Retinal pigment epithelial cell (primary cell): Measurements from ENCODE around the gene ARF6.

Experiments used
- DNase-seq: peaks from one replicate; pipeline ENCODE4 v3.0.0-alpha.2; 2010; ENCODE audit warnings: low read depth
- H3K4me3 ChIP-seq: 2 replicates; pipeline ENCODE4 v1.5.1; 2011; ENCODE audit warnings: mild to moderate bottlenecking, low read length, control low read depth, moderate library complexity
- CTCF ChIP-seq: conservative IDR thresholded peaks from 2 replicates; pipeline ENCODE4 v1.5.1; 2011; ENCODE audit warnings: low read depth, low read length, control low read depth, inconsistent platforms

Gene ARF6

GRCh38 chr14:49945448-49946319 lies 52.8 kb downstream of the ARF6 start:
- DNase-seq, result no peak
- no peak for TF ChIP-seq CTCF
- no peak overlapping the region for H3K4me3 ChIP-seq
